ENCODE data around the gene SEMA4G.

SEMA4G gene

GRCh38 chr10:100983868-100984671, 14.8 kb downstream of the SEMA4G start:
- no peak overlapping the region for H3K27ac ChIP-seq
- TF ChIP-seq ZFX (IDR thresholded peaks at IDR 0.05; ENCODE audit: borderline replicate concordance) (no peak), CTCF (IDR thresholded peaks at IDR 0.05) (no peak)

- TF ChIP-seq ZFX (IDR thresholded peaks at IDR 0.05; ENCODE audit: borderline replicate concordance), result no peak
- TF ChIP-seq CTCF (IDR thresholded peaks at IDR 0.05), result no peak
Measured at GRCh38 chr10:100984672-100985177, 15.4 kb downstream of the SEMA4G start.

GRCh38 chr10:100985336-100985735, 16.0 kb downstream of the SEMA4G start:
- peak overlapping the region; percentile 92; the same call in 1 of the 2 replicates for H3K27ac ChIP-seq
- TF ChIP-seq ZFX (IDR thresholded peaks at IDR 0.05; ENCODE audit: borderline replicate concordance) (no peak), CTCF (IDR thresholded peaks at IDR 0.05) (no peak)

More at GRCh38 chr10:100984672-100985177, 15.4 kb downstream of the SEMA4G start:
- H3K27ac ChIP-seq, result no peak overlapping the region

GRCh38 chr10:100986623-100986951, 17.3 kb downstream of the SEMA4G start:
- no peak for TF ChIP-seq ZFX (IDR thresholded peaks at IDR 0.05; ENCODE audit: borderline replicate concordance)
- no peak for TF ChIP-seq CTCF (IDR thresholded peaks at IDR 0.05)
- H3K27ac ChIP-seq, result peak overlapping the region; percentile 92

GRCh38 chr10:100986952-100987684, 17.8 kb downstream of the SEMA4G start, which contains the start of the genes MRPL43 and TWNK:
TSS of gene MRPL43 (minus strand) at chr10:100987497. CDS start at chr10:100987443, 54 bp downstream.
TSS of gene TWNK (plus strand) at chr10:100987543. CDS start at chr10:100988211, 668 bp downstream.
- TF ChIP-seq ZFX (IDR thresholded peaks at IDR 0.05; ENCODE audit: borderline replicate concordance) (no peak), CTCF (IDR thresholded peaks at IDR 0.05) (no peak)
- H3K27ac ChIP-seq, result peak within 1 kb of the TSS; percentile 92

- TF ChIP-seq CTCF (IDR thresholded peaks at IDR 0.05) (no peak), ZFX (IDR thresholded peaks at IDR 0.05; ENCODE audit: borderline replicate concordance) (no peak)
- peak overlapping the region; percentile 92 for H3K27ac ChIP-seq
Measured at GRCh38 chr10:100987685-100988049, 18.4 kb downstream of the SEMA4G start.

All from 22Rv1 (cell line).